Right lobe of liver (tissue), 6 donors: ENCODE results near the gene VPREB3. TPM values are rescaled to one million over a fixed set of nuclear protein-coding genes. Genes with fewer than 3 reads are reported as not detected.
A peak's percentile ranks its signal among the peaks of the same experiment; 100 is the strongest.

Source experiments
- ATAC-seq, 4 donors: fragments of 200-7000 bp; cut with Tn5 transposase; one replicate each; pipeline ENCODE4 v1.9.1; 2020; ENCODE audit warnings: mild to moderate bottlenecking in 4 of 4, moderate library complexity in 4 of 4
- DNase-seq, 3 donors: peaks; one replicate each; pipeline ENCODE4 v3.0.0-alpha.2; 2020
- H3K27ac ChIP-seq, 3 donors: fragments of 200-600 bp; one replicate each; pipeline ENCODE4 v1.8.0; 2022
- H3K27me3 ChIP-seq, 2 donors: fragments of 200-600 bp; one replicate each; pipeline ENCODE4 v1.8.0; 2022
- H3K36me3 ChIP-seq, 4 donors: fragments of 200-600 bp; sonication (generic) in 1 of 4; one replicate each; pipeline versions ENCODE4 v1.5.1 to v1.8.0; 2017 to 2022; ENCODE audit warnings: control low read depth in 1 of 4
- H3K4me1 ChIP-seq, 4 donors: fragments of 200-600 bp; sonication (generic) in 1 of 4; one replicate each; pipeline versions ENCODE4 v1.5.1 to v1.8.0; 2017 to 2022; ENCODE audit warnings: control low read depth in 1 of 4
- H3K4me3 ChIP-seq, 3 donors: fragments of 200-600 bp; one replicate each; pipeline ENCODE4 v1.8.0; 2022
- H3K9me3 ChIP-seq, 4 donors: fragments of 200-600 bp; sonication (generic) in 1 of 4; one replicate each; pipeline versions ENCODE4 v1.5.1 to v1.8.0; 2017 to 2022; ENCODE audit warnings: control low read depth in 1 of 4
- POLR2A ChIP-seq: fragments of 450-650 bp; IDR thresholded peaks from one replicate; pipeline ENCODE4 v1.6.1; 2017; ENCODE audit warnings: antibody characterized with exemption, mild to moderate bottlenecking
- WGBS: methylation state at CpG from one replicate; pipeline ENCODE4 v1.1.6; 2018; ENCODE audit warnings: low coverage, low lambda C conversion rate; ENCODE audit not compliant: insufficient coverage; ENCODE audit errors: missing lambda C conversion rate; 5-methylcytosine and 5-hydroxymethylcytosine counted together
- intact Hi-C, 2 donors: fragments of 100-400 bp; cut with DNase I; formaldehyde crosslinking; loops; one replicate each; pipeline versions ENCODE4 v1.11.2 to v1.14.1; 2022
- total RNA-seq, 6 experiments: library from RNA; depleted of rRNA in 2 of 6; stranded (reverse); fragments of >200 nt in 2 of 6; fragmentation: NEBNext Ultra II Directional in 3 of 6; extraction: Animal tissue kit (Norgen Biotek cat#: 25700) in 3 of 6; gene quantifications; one replicate each; pipeline versions ENCODE4 v1.1.0 to v1.2.4, GENCODE V29; 2016 to 2023
- TF ChIP-seq, protein P1 (sequence below), 4 donors: fragments of 200-600 bp in 3 of 4; fragments of 450-650 bp in 1 of 4; IDR thresholded peaks; one replicate each; pipeline versions ENCODE4 v1.5.1 to v1.8.0; 2016 to 2022; ENCODE audit warnings: antibody characterized with exemption in 4 of 4, mild to moderate bottlenecking in 2 of 4
- donor health status: DM: no; HTN: yes; CAD: no.
- donor health status: DM: no; HTN: no; CAD: no.
- donor health status: DM: no; HTN: no; CAD: no.
- donor health status: DM: no; HTN: yes; CAD: no.
- donor health status: DM: no; HTN: yes; CAD: no.

VPREB3 gene
- total RNA-seq, 6 experiments from 2014 or later: 0.59 to 3.9 (median 0.70) TPM; not detected in 1

DNA sequence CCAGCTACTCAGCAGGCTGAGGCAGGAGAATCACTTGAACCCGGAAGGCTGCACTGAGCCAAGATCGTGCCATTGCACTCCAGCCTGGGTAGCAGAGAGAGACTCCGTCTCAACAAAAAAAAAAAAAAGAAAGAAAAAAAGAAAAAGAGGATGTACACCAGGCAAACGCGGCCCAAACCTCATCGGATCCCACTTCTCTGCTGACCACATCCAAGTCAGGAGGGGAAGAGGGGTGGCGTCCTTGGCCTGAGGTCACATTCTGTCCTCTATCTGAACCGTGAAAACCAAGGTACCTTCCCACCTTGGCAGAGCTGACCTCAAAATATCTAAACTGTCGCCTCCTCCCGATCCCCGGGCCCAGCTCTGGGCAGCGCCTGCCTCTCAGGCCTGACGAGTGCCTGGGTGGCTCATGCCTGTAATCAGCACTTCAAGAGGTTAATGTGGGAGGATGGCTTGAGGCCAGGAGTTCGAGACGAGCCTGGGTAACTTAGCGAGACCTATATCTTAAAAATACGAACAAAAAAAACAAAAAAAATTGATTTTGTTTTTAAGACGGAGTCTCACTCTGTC lies 38.3 kb downstream of the VPREB3 start:
- H3K4me3 ChIP-seq: peak overlapping the region in 2 of 3 donors; percentile 69 to 99

DNA sequence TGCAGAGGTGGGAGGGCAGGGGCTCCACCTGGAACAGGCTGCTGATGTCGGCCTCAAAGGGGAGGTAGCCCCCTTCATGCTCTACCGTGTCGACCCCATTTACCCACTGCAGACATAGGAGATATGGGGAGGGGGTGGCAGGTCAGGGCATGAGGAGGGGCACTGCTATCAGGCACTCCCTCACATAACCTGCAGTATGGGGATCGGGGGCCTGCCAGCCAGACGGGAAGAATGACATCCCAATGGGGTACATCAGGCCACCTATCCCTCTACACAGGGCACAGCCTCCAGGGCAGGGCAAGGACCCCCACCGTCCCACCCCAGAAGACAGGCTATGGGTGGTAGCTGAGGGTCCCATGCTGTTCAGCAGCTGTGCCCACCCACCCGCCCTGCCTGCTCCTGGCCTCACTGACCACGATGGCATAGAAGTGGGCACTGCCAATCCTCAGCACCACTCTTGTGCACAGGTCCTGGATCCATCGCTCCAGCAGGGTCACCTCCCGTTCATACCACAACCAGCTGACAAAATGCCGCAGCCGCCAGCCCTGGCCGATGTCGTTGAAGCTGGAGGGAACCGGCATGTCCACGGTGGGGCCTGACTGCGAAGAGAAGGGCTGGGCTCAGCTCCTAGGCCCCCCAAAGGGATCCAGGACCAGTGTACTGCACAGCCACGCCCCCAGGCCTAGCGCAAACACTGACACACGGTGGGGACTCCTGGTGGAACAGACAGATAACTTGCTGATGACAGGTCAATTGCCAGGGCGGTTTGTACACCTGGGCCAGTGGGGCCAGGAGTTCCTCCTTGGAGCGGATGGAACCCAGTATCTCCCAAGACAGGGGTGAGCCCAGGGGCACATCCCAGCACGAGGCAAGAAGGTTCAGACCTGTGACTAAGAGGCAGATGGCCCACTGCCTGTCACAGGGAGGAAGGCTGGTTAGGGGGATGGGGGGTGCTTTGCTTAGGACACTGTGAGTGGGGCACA lies 39.3 kb downstream of the VPREB3 start:
- TF ChIP-seq POLR2A: no peak
- TF ChIP-seq, protein P1, sequence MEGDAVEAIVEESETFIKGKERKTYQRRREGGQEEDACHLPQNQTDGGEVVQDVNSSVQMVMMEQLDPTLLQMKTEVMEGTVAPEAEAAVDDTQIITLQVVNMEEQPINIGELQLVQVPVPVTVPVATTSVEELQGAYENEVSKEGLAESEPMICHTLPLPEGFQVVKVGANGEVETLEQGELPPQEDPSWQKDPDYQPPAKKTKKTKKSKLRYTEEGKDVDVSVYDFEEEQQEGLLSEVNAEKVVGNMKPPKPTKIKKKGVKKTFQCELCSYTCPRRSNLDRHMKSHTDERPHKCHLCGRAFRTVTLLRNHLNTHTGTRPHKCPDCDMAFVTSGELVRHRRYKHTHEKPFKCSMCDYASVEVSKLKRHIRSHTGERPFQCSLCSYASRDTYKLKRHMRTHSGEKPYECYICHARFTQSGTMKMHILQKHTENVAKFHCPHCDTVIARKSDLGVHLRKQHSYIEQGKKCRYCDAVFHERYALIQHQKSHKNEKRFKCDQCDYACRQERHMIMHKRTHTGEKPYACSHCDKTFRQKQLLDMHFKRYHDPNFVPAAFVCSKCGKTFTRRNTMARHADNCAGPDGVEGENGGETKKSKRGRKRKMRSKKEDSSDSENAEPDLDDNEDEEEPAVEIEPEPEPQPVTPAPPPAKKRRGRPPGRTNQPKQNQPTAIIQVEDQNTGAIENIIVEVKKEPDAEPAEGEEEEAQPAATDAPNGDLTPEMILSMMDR (IDR thresholded peaks at IDR 0.05): no peak
- DNase-seq: no peak
- no peaks in the 10 kb centered on the region for H3K9me3 ChIP-seq
- no peaks in the 10 kb centered on the region for H3K27me3 ChIP-seq
- no peak overlapping the region for H3K4me3 ChIP-seq
- peaks cover 0 to 24% (median 2%) of the 10 kb centered on the region in 4 donors for H3K36me3 ChIP-seq
- whole genome bisulfite sequencing: 83% methylated on average over 9 of the region's 23 CpGs
- intact Hi-C loops: no loop called here
- no peak for ATAC-seq
- no peak overlapping the region for H3K27ac ChIP-seq
- H3K4me1 ChIP-seq: peaks cover 0 to 7% (median 0%) of the 10 kb centered on the region in 4 donors

More for the DNA sequence above, 38.3 kb downstream of the VPREB3 start:
- H3K27ac ChIP-seq: no peak overlapping the region
- DNase-seq (no peak), ATAC-seq (no peak)
- intact Hi-C loops: no loop called here
- H3K36me3 ChIP-seq: peaks cover 0 to 23% (median 2%) of the 10 kb centered on the region in 4 donors
- H3K4me1 ChIP-seq: peaks cover 0 to 7% (median 0%) of the 10 kb centered on the region in 4 donors
- no peaks in the 10 kb centered on the region for H3K27me3 ChIP-seq
- WGBS: 72% methylated on average over 10 of the region's 18 CpGs
- TF ChIP-seq POLR2A: no peak
- TF ChIP-seq, protein P1 (IDR thresholded peaks at IDR 0.05): no peak
- H3K9me3 ChIP-seq: no peaks in the 10 kb centered on the region

DNA sequence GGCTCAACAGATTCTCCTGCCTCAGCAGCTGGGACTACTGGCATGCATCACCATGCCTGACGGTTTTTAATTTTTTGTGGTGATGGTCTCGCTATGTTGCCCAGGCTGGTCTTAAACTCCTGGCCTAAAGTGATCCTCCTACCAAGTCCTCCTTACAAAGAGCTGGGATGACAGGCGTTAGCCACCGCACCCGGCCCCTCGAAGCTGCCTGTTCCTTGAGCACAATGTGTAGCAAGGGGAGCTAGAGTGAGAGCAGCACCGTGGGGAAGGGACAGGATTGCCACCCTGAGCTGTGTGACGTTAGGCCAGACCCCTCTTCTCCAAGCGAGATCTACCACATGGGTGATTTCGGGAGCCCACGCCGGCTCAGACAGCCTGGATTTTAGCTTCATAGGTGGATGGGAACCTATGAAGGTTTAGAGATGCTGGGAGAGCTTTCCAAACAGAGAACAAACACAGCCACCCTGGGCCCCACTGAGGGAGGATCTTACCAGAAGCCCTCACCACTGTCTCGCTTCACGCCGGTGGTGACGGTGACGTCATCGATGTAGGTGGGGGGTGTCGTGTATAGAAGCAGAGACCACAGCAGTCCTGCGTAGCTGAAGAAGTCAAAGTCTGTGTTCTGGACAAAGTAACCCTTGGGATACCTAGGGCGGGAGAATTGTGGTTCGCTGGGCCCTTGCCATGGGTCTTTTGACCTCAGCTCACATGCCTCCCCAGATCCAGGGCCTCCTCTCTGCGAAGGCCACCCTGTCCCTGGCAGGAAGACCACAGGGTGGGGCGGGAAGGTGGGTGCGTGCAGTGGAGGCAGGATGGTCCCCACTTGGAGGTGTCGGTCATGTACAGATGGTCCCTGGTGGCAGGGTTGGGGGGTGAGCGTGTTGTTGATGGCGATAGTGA lies 40.3 kb downstream of the VPREB3 start:
- ATAC-seq: no peak
- H3K27me3 ChIP-seq: no peaks in the 10 kb centered on the region
- no peaks in the 10 kb centered on the region for H3K9me3 ChIP-seq
- DNase-seq: no peak
- WGBS: 83% methylated on average over 14 of the region's 28 CpGs
- H3K27ac ChIP-seq: no peak overlapping the region
- peaks cover 0 to 31% (median 3%) of the 10 kb centered on the region in 4 donors for H3K36me3 ChIP-seq
- no peak overlapping the region for H3K4me3 ChIP-seq
- intact Hi-C loops: no loop called here
- H3K4me1 ChIP-seq: peaks cover 0 to 7% (median 0%) of the 10 kb centered on the region in 4 donors
- TF ChIP-seq, protein P1 (IDR thresholded peaks at IDR 0.05): no peak
- TF ChIP-seq POLR2A: no peak

DNA sequence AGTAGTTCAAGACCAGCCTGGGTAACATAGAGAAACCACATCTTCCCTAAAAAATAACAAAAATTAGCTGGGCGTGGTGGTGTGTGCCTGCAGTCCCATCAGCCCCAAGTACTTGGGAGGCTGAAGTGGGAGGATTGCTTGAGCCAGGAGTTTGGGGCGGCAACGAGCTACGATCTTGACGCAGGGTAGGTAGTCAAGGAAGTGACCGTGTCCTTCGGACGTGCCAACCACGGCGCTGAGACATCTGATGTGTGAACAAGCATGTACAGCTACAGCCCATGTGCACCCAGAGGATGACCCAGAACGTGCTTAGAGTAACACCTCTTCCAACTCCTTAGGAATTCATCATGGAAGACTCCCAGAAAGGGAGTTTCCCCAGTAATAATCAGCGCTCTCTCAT lies 42.0 kb downstream of the VPREB3 start:
- peaks cover 0 to 7% (median 0%) of the 10 kb centered on the region in 4 donors for H3K4me1 ChIP-seq
- no peak overlapping the region for H3K4me3 ChIP-seq
- H3K36me3 ChIP-seq: peaks cover 0 to 48% (median 5%) of the 10 kb centered on the region in 4 donors
- no peak overlapping the region for H3K27ac ChIP-seq
- DNase-seq: no peak
- 98% methylated on average over 8 of the region's 12 CpGs for WGBS
- no peaks in the 10 kb centered on the region for H3K27me3 ChIP-seq
- ATAC-seq: no peak
- TF ChIP-seq, protein P1 (IDR thresholded peaks at IDR 0.05): no peak
- no peak for TF ChIP-seq POLR2A
- H3K9me3 ChIP-seq: no peaks in the 10 kb centered on the region
- intact Hi-C loops: no loop called here
